Measurements from ENCODE around the gene RBBP8NL. TPM values are rescaled to one million over a fixed set of nuclear protein-coding genes. Genes with fewer than 3 reads are reported as not detected.
A peak's percentile ranks its signal among the peaks of the same experiment; 100 is the strongest.

Gene RBBP8NL
- total RNA-seq, 2 donors from 2014 or later: 0.40 TPM; not detected in 1

GRCh38 chr20:62455929-62456328 lies 28.6 kb upstream of the RBBP8NL start:
- no peaks in the 10 kb centered on the region for H3K36me3 ChIP-seq (ENCODE audit: control insufficient read depth, insufficient read depth, low read length)
- TF ChIP-seq CTCF (conservative IDR thresholded peaks at IDR 0.05): no peak
- Mint-ChIP-seq H3K27me3 (ENCODE audit: insufficient read depth) (no peaks in the 10 kb centered on the region), H3K9me3 (no peaks in the 10 kb centered on the region), H3K27ac (no peak overlapping the region), H3K4me1 (peaks cover 3% of the 10 kb centered on the region), H3K36me3 (ENCODE audit: low read depth) (no peaks in the 10 kb centered on the region), H3K4me3 (no peak overlapping the region)
- H3K27me3 ChIP-seq (ENCODE audit: control insufficient read depth, insufficient read depth, low read length, poor library complexity, severe bottlenecking): no peaks in the 10 kb centered on the region
- H3K27ac ChIP-seq (ENCODE audit: low read depth, low read length): no peak overlapping the region
- H3K9me3 ChIP-seq (ENCODE audit: control insufficient read depth, low read length): no peaks in the 10 kb centered on the region
- WGBS, 2 experiments (ENCODE audit: insufficient coverage in 1 of 2, insufficient read length in 1 of 2): 83 to 88% methylated on average over 14 to 15 of the region's 15 CpGs
- DNase-seq: no peak
- no peaks in the 10 kb centered on the region for H3K4me1 ChIP-seq (ENCODE audit: control insufficient read depth, insufficient read depth, low read length)
- no peak overlapping the region for H3K4me3 ChIP-seq (ENCODE audit: low read length)
- no peak overlapping the region for H3K9ac ChIP-seq (ENCODE audit: extremely low read depth, low read length, poor library complexity, severe bottlenecking)

- no peaks in the 10 kb centered on the region for H3K9me3 Mint-ChIP-seq
These were observed 27.7 kb upstream of the RBBP8NL start for GRCh38 chr20:62454904-62455636.

GRCh38 chr20:62453186-62453808 lies 26.0 kb upstream of the RBBP8NL start:
- Histone ChIP-seq H3K27me3 (ENCODE audit: control insufficient read depth, insufficient read depth, low read length, poor library complexity, severe bottlenecking) (no peaks in the 10 kb centered on the region), H3K36me3 (ENCODE audit: control insufficient read depth, insufficient read depth, low read length) (no peaks in the 10 kb centered on the region), H3K9ac (ENCODE audit: extremely low read depth, low read length, poor library complexity, severe bottlenecking) (no peak overlapping the region), H3K4me3 (ENCODE audit: low read length) (no peak overlapping the region), H3K9me3 (ENCODE audit: control insufficient read depth, low read length) (no peaks in the 10 kb centered on the region), H3K27ac (ENCODE audit: low read depth, low read length) (no peak overlapping the region), H3K4me1 (ENCODE audit: control insufficient read depth, insufficient read depth, low read length) (no peaks in the 10 kb centered on the region)
- TF ChIP-seq CTCF (conservative IDR thresholded peaks at IDR 0.05): no peak
- H3K9me3 Mint-ChIP-seq: no peaks in the 10 kb centered on the region
- no peaks in the 10 kb centered on the region for H3K36me3 Mint-ChIP-seq (ENCODE audit: low read depth)
- no peaks in the 10 kb centered on the region for H3K27me3 Mint-ChIP-seq (ENCODE audit: insufficient read depth)
- peaks cover 3% of the 10 kb centered on the region for H3K4me1 Mint-ChIP-seq
- no peak overlapping the region for H3K27ac Mint-ChIP-seq
- no peak overlapping the region for H3K4me3 Mint-ChIP-seq
- WGBS, 2 experiments (ENCODE audit: insufficient coverage in 1 of 2, insufficient read length in 1 of 2): 91% methylated on average over 5 to 17 of the region's 17 CpGs
- DNase-seq: no peak

More at GRCh38 chr20:62454904-62455636, 27.7 kb upstream of the RBBP8NL start:
- Mint-ChIP-seq H3K27me3 (ENCODE audit: insufficient read depth) (no peaks in the 10 kb centered on the region), H3K36me3 (ENCODE audit: low read depth) (no peaks in the 10 kb centered on the region), H3K4me3 (no peak overlapping the region), H3K4me1 (peaks cover 3% of the 10 kb centered on the region), H3K27ac (peak overlapping the region; percentile 44)
- Histone ChIP-seq H3K27ac (ENCODE audit: low read depth, low read length) (no peak overlapping the region), H3K36me3 (ENCODE audit: control insufficient read depth, insufficient read depth, low read length) (no peaks in the 10 kb centered on the region), H3K4me3 (ENCODE audit: low read length) (no peak overlapping the region), H3K9ac (ENCODE audit: extremely low read depth, low read length, poor library complexity, severe bottlenecking) (no peak overlapping the region), H3K9me3 (ENCODE audit: control insufficient read depth, low read length) (no peaks in the 10 kb centered on the region), H3K27me3 (ENCODE audit: control insufficient read depth, insufficient read depth, low read length, poor library complexity, severe bottlenecking) (no peaks in the 10 kb centered on the region), H3K4me1 (ENCODE audit: control insufficient read depth, insufficient read depth, low read length) (no peaks in the 10 kb centered on the region)
- no peak for TF ChIP-seq CTCF (conservative IDR thresholded peaks at IDR 0.05)
- peak; percentile 73 for DNase-seq
- 84 to 93% methylated on average over 22 to 30 of the region's 30 CpGs for WGBS, 2 experiments (ENCODE audit: insufficient coverage in 1 of 2, insufficient read length in 1 of 2)
